Measurements from ENCODE around the gene TGFB3. TPM values are rescaled to one million over a fixed set of nuclear protein-coding genes. Genes with fewer than 3 reads are reported as not detected.
"Not testable (repeated sequence)": the region's sequence is repeated elsewhere in the genome, so short reads cannot be mapped to it uniquely, and the experiment has no call there.

Gene TGFB3
- total and polyA plus RNA-seq, 9 donors: 5.7 to 23.7 (median 16.4) TPM

DNA sequence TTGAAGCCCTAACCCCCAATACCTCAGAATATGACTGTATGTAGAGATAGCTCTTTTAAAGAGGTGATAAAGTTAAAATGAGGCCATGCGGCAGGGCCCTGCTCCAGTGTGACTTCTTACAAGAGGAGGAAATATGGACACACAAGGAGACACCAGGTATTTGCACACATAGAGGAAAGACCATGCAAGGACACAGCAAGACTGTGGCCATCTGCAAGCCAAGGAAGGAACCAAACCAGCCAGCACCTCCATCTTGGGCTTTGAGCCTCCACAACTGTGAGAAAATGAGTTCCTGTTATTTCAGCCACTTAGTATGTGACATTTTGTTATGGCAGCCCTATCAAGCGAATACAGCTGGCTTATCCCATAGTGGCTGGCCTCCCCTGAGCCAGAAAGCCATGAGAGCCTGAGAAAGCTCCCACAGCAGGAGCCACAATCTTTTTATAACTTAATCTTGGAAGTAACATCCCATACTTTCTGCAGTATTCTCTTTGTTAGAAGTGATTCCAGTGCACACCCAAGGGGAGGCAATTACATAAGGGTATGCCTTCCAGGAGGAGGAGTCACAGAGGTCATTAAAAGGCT lies 48.0 kb downstream of the TGFB3 start:
- TF ChIP-seq, protein P1, sequence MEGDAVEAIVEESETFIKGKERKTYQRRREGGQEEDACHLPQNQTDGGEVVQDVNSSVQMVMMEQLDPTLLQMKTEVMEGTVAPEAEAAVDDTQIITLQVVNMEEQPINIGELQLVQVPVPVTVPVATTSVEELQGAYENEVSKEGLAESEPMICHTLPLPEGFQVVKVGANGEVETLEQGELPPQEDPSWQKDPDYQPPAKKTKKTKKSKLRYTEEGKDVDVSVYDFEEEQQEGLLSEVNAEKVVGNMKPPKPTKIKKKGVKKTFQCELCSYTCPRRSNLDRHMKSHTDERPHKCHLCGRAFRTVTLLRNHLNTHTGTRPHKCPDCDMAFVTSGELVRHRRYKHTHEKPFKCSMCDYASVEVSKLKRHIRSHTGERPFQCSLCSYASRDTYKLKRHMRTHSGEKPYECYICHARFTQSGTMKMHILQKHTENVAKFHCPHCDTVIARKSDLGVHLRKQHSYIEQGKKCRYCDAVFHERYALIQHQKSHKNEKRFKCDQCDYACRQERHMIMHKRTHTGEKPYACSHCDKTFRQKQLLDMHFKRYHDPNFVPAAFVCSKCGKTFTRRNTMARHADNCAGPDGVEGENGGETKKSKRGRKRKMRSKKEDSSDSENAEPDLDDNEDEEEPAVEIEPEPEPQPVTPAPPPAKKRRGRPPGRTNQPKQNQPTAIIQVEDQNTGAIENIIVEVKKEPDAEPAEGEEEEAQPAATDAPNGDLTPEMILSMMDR (IDR thresholded peaks at IDR 0.05): no peak
- TF ChIP-seq POLR2A (IDR thresholded peaks at IDR 0.05) (no peak), EP300 (IDR thresholded peaks at IDR 0.05) (no peak)
- no peak overlapping the region for H3K27ac ChIP-seq
- H3K4me1 ChIP-seq (ENCODE audit: insufficient read depth): no peaks in the 10 kb centered on the region
- no peaks in the 10 kb centered on the region for H3K36me3 ChIP-seq
- H3K4me3 ChIP-seq: no peak overlapping the region
- DNase-seq: no peak
- intact Hi-C loops (cut with DNase I): no loop called here
- no peaks in the 10 kb centered on the region for H3K27me3 ChIP-seq
- 50 to 96% (median 50%) methylated on average over 2 of the region's 2 CpGs for WGBS, 3 donors
- H3K9me3 ChIP-seq: no peaks in the 10 kb centered on the region

- Histone ChIP-seq H3K27ac (no peak overlapping the region), H3K36me3 (no peaks in the 10 kb centered on the region), H3K4me1 (ENCODE audit: insufficient read depth) (no peaks in the 10 kb centered on the region), H3K4me3 (no peak overlapping the region), H3K27me3 (no peaks in the 10 kb centered on the region), H3K9me3 (no peaks in the 10 kb centered on the region)
- 10 to 15% (median 12%) methylated on average over 5 of the region's 5 CpGs for WGBS, 3 donors
- no peak for DNase-seq
- intact Hi-C loops (cut with DNase I): no loop called here
- no peak for TF ChIP-seq POLR2A (IDR thresholded peaks at IDR 0.05)
These were observed 53.1 kb downstream of the TGFB3 start for GRCh38 chr14:75928690-75929181.

DNA sequence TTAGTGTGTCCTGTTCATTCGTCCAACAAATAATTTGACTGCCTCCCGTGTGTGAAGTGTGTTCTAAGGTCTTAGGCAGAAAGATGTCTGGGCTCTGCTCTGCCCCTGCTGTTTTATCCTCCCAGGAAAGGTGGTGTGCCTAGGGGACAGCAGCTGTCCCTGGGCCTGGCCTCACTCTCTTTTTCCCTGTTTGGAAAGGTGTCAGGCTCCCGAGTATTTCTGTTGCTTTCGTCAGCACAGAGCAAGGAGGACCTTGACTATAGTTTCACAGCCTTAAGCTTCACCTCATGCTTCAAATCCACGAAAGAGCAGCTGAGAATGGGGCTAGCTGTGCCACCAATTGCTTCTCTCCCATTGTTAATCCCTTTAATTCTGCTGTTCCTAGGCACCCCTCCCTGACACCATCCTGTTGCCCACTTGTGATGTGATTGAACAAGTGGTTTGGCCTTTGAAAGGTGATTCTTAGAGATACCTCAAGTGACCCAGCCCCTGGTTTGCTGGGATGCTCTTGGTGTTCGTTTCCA lies 54.2 kb downstream of the TGFB3 start:
- Histone ChIP-seq H3K27ac (no peak overlapping the region), H3K9me3 (no peaks in the 10 kb centered on the region), H3K4me3 (no peak overlapping the region), H3K4me1 (ENCODE audit: insufficient read depth) (no peaks in the 10 kb centered on the region), H3K27me3 (no peaks in the 10 kb centered on the region), H3K36me3 (no peaks in the 10 kb centered on the region)
- no peak for DNase-seq
- TF ChIP-seq, protein P1 (IDR thresholded peaks at IDR 0.05): no peak
- TF ChIP-seq EP300 (IDR thresholded peaks at IDR 0.05): no peak
- no peak for TF ChIP-seq POLR2A (IDR thresholded peaks at IDR 0.05)
- intact Hi-C loops (cut with DNase I): no loop called here
- WGBS, 3 donors: 73 to 85% (median 74%) methylated on average over 6 of the region's 6 CpGs

DNA sequence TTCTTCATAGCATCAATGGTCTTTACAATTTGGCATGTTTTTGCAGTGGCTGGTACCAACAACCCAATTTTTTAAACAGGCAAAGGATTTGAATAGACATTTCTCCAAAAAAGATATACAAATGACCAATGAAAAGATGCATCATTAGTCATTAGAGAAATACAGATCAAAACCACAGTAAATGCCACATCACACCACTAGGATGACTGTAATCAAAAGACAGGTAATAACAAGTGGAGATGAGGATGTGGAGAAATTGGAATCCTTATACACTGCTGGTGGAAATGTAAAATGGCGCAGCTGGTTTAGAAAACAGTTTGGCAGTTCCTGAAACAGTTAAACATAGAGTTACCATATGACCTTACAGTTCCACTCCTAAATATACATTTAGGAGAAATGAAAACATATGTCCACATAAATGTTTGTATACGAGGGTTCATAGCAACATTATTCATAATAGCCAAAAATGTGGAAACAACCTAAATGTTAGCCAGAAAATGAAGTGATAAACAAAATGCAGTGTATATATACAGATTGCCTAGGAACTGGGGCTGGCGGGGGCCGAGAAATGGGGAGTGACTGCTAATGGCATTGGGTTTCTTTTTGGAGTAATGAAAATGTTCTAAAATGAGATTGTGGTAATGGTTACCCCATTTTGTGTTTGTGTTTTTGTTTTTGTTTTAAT lies 55.2 kb downstream of the TGFB3 start:
- no peak for TF ChIP-seq POLR2A (IDR thresholded peaks at IDR 0.05)
- no peaks in the 10 kb centered on the region for H3K36me3 ChIP-seq
- no peak for DNase-seq
- no peaks in the 10 kb centered on the region for H3K27me3 ChIP-seq
- 96 to 98% (median 97%) methylated on average over 4 of the region's 4 CpGs for WGBS, 3 donors
- H3K4me3 ChIP-seq: no peak overlapping the region
- no peaks in the 10 kb centered on the region for H3K9me3 ChIP-seq
- H3K27ac ChIP-seq: no peak overlapping the region
- intact Hi-C loops (cut with DNase I): no loop called here
- no peaks in the 10 kb centered on the region for H3K4me1 ChIP-seq (ENCODE audit: insufficient read depth)

DNA sequence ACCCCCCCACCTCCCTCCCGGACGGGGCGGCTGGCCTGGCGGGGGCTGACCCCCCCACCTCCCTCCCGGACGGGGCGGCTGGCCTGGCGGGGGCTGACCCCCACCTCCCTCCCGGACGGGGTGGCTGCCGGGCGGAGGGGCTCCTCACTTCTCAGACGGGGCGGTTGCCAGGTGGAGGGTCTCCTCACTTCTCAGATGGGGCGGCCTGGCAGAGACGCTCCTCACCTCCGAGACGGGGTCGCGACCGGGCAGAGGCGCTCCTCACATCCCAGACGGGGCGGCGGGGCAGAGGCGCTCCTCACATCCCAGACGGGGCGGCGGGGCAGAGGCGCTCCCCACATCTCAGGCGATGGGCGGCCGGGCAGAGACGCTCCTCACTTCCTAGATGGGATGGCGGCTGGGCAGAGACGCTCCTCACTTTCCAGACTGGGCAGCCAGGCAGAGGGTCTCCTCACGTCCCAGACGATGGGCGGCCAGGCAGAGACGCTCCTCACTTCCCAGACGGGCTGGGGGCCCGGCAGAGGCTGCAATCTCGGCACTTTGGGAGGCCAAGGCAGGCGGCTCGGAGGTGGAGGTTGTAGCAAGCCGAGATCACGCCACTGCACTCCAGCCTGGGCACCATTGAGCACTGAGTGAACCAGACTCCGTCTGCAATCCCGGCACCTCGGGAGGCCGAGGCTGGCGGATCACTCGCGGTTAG lies 56.5 kb downstream of the TGFB3 start:
- 94 to 99% (median 98%) methylated on average over 26 to 49 of the region's 54 CpGs for WGBS, 3 donors
- DNase-seq; H3K27ac ChIP-seq; H3K4me1 ChIP-seq (ENCODE audit: insufficient read depth); H3K36me3 ChIP-seq; H3K9me3 ChIP-seq; H3K4me3 ChIP-seq; H3K27me3 ChIP-seq; intact Hi-C loops (cut with DNase I): not testable (repeated sequence)

DNA sequence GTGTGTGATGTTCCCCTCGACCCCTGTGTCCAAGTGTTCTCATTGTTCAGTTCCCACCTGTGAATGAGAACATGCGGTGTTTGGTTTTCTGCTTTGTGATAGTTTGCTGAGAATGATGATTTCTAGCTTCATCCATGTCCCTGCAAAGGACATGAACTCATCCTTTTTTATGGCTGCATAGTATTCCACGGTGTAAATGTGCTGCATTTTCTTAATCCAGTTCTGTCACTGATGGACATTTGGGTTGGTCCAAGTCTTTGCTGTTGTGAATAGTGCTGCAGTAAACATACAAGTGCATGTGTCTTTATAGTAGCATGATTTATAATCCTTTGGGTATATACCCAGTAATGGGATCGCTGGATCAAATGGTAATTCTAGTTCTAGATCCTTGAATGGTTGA lies 61.4 kb downstream of the TGFB3 start:
- WGBS, 3 donors: 87 to 99% (median 98%) methylated on average over 4 of the region's 4 CpGs
- intact Hi-C loops (cut with DNase I); H3K4me1 ChIP-seq (ENCODE audit: insufficient read depth); H3K27me3 ChIP-seq; H3K36me3 ChIP-seq; DNase-seq; H3K27ac ChIP-seq; H3K4me3 ChIP-seq; H3K9me3 ChIP-seq: not testable (repeated sequence)
